Osteoblast (primary cell): Measurements from ENCODE around the gene ARIH1. TPM values are rescaled to one million over a fixed set of nuclear protein-coding genes. Genes with fewer than 3 reads are reported as not detected.

ENCODE experiments used
- DNase-seq: peaks from one replicate; pipeline ENCODE4 v3.0.0; 2011; ENCODE audit warnings: low spot score, mixed read lengths; ENCODE audit not compliant: insufficient read length; ENCODE audit errors: missing footprints
- H2AFZ ChIP-seq: 2 replicates; pipeline ENCODE4 v1.6.0; 2011; ENCODE audit warnings: mild to moderate bottlenecking, low read length
- H3K27ac ChIP-seq: 2 replicates; pipeline ENCODE4 v1.5.1; 2011; ENCODE audit warnings: mild to moderate bottlenecking, low read depth, low read length, moderate library complexity
- H3K27me3 ChIP-seq: 2 replicates; pipeline ENCODE4 v1.6.0; 2012; ENCODE audit warnings: mild to moderate bottlenecking, control low read depth, inconsistent platforms, low read length, moderate library complexity; ENCODE audit not compliant: insufficient read depth
- H3K36me3 ChIP-seq: 2 replicates; pipeline ENCODE4 v1.5.1; 2011; ENCODE audit warnings: mild to moderate bottlenecking, low read length, control low read depth, moderate library complexity; ENCODE audit not compliant: insufficient read depth
- H3K4me1 ChIP-seq: 2 replicates; pipeline ENCODE4 v1.5.1; 2011; ENCODE audit warnings: mild to moderate bottlenecking, low read length, control low read depth, moderate library complexity; ENCODE audit not compliant: insufficient read depth
- H3K4me2 ChIP-seq: 2 replicates; pipeline ENCODE4 v1.6.0; 2011; ENCODE audit warnings: mild to moderate bottlenecking, low read length; ENCODE audit not compliant: insufficient read depth
- H3K4me3 ChIP-seq: fragments of 200-600 bp; sonication (generic); 3 replicates; pipeline ENCODE4 v1.5.1; 2012; ENCODE audit warnings: mild to moderate bottlenecking, low read length, inconsistent platforms; ENCODE audit not compliant: insufficient read depth
- H3K79me2 ChIP-seq: 2 replicates; pipeline ENCODE4 v1.6.0; 2012; ENCODE audit warnings: mild to moderate bottlenecking, low read length, control low read depth, inconsistent platforms; ENCODE audit not compliant: insufficient read depth
- H3K9me3 ChIP-seq: 2 replicates; pipeline ENCODE4 v1.5.1; 2011; ENCODE audit warnings: low read depth, low read length, control low read depth
- H4K20me1 ChIP-seq: 2 replicates; pipeline ENCODE4 v1.6.0; 2012; ENCODE audit warnings: mild to moderate bottlenecking, low read length, control low read depth; ENCODE audit not compliant: insufficient read depth
- total RNA-seq: library from RNA; depleted of rRNA; stranded (reverse); fragments of >200 nt; gene quantifications from 2 replicates; pipeline ENCODE4 v1.2.3, GENCODE V29; 2012
- TF ChIP-seq, protein P1 (sequence below): IDR thresholded peaks from 2 replicates; pipeline ENCODE4 v1.5.1; 2011; ENCODE audit warnings: mild to moderate bottlenecking, low read depth, low read length, moderate library complexity; ENCODE audit errors: extremely low read depth

ARIH1 gene
- total RNA-seq, 1 donor, result 32.6 TPM

DNA sequence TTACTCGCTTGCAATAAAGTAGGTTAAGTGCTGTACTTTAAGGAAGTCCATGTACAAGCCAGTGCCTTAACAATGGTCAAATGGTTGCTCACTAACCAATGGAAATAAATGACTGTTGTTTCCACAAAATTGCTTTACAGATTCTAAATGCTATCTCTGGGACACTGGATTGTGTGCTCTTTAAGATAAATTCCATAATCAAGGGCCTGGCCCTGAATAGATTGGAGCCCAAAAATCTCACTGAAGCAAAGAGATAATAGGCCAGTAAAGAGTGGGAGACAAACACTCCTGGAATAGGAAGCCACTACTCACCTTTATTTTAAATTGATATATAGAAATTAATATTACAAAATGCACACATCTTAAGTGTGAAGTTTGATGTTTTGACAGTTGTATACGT lies 118.0 kb downstream of the ARIH1 start:
- no peaks in the 10 kb centered on the region for H4K20me1 ChIP-seq
- no peak overlapping the region for H3K4me3 ChIP-seq
- H3K36me3 ChIP-seq, result peaks cover 4% of the 10 kb centered on the region
- H2AFZ ChIP-seq, result no peak overlapping the region
- H3K27me3 ChIP-seq, result no peaks in the 10 kb centered on the region
- H3K79me2 ChIP-seq, result no peaks in the 10 kb centered on the region
- H3K9me3 ChIP-seq, result no peaks in the 10 kb centered on the region
- peaks cover 20% of the 10 kb centered on the region for H3K4me1 ChIP-seq
- TF ChIP-seq, protein P1, sequence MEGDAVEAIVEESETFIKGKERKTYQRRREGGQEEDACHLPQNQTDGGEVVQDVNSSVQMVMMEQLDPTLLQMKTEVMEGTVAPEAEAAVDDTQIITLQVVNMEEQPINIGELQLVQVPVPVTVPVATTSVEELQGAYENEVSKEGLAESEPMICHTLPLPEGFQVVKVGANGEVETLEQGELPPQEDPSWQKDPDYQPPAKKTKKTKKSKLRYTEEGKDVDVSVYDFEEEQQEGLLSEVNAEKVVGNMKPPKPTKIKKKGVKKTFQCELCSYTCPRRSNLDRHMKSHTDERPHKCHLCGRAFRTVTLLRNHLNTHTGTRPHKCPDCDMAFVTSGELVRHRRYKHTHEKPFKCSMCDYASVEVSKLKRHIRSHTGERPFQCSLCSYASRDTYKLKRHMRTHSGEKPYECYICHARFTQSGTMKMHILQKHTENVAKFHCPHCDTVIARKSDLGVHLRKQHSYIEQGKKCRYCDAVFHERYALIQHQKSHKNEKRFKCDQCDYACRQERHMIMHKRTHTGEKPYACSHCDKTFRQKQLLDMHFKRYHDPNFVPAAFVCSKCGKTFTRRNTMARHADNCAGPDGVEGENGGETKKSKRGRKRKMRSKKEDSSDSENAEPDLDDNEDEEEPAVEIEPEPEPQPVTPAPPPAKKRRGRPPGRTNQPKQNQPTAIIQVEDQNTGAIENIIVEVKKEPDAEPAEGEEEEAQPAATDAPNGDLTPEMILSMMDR, result no peak
- no peak overlapping the region for H3K4me2 ChIP-seq
- DNase-seq, result no peak
- no peak overlapping the region for H3K27ac ChIP-seq

DNA sequence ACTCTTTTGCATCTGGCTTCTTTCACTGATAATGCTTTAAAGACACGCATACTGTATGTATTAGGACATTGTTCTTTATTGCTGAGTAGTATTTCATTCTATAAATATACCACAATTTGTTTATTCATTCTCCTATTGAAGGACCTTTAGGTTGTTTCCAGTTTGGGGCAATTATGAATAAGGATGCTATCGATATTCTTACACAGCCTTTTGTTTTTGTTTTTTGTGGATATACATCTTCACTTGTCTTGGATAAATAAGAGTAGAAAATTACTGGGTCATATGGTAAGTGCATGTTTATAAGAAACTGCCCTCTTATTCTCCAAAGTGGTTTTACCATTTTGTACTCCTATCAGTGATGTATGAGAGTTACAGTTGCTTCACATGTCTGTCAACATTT lies 118.5 kb downstream of the ARIH1 start:
- no peaks in the 10 kb centered on the region for H3K9me3 ChIP-seq
- H4K20me1 ChIP-seq, result no peaks in the 10 kb centered on the region
- no peaks in the 10 kb centered on the region for H3K36me3 ChIP-seq
- H3K4me3 ChIP-seq, result no peak overlapping the region
- TF ChIP-seq, protein P1, result no peak
- no peak overlapping the region for H2AFZ ChIP-seq
- peaks cover 20% of the 10 kb centered on the region for H3K4me1 ChIP-seq
- DNase-seq, result no peak
- no peak overlapping the region for H3K27ac ChIP-seq
- H3K79me2 ChIP-seq, result no peaks in the 10 kb centered on the region
- no peaks in the 10 kb centered on the region for H3K27me3 ChIP-seq
- no peak overlapping the region for H3K4me2 ChIP-seq

DNA sequence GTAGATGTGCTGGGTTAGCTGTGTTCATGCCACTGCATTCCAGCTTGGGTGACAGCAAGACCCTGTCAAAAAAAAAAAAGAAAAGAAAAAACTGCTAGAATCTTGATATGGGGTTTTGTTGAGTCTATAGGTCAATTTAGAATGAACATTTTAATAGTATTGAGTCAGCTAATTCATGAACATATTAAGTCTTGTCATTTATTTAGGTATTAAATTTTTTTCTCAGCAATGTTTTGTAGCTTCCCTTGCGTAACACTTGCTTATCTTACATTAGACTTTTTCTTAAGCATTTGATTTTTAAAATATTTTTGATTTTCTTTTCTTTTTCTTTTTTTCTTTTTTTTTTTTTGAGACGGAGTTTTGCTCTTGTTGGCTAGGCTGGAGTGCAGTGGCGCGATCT lies 119.7 kb downstream of the ARIH1 start:
- H3K79me2 ChIP-seq, result no peaks in the 10 kb centered on the region
- H3K36me3 ChIP-seq, result no peaks in the 10 kb centered on the region
- TF ChIP-seq, protein P1, result no peak
- no peaks in the 10 kb centered on the region for H3K27me3 ChIP-seq
- no peaks in the 10 kb centered on the region for H3K9me3 ChIP-seq
- H3K27ac ChIP-seq, result no peak overlapping the region
- no peak overlapping the region for H3K4me3 ChIP-seq
- H3K4me2 ChIP-seq, result no peak overlapping the region
- H2AFZ ChIP-seq, result no peak overlapping the region
- peaks cover 20% of the 10 kb centered on the region for H3K4me1 ChIP-seq
- H4K20me1 ChIP-seq, result no peaks in the 10 kb centered on the region
- DNase-seq, result no peak

DNA sequence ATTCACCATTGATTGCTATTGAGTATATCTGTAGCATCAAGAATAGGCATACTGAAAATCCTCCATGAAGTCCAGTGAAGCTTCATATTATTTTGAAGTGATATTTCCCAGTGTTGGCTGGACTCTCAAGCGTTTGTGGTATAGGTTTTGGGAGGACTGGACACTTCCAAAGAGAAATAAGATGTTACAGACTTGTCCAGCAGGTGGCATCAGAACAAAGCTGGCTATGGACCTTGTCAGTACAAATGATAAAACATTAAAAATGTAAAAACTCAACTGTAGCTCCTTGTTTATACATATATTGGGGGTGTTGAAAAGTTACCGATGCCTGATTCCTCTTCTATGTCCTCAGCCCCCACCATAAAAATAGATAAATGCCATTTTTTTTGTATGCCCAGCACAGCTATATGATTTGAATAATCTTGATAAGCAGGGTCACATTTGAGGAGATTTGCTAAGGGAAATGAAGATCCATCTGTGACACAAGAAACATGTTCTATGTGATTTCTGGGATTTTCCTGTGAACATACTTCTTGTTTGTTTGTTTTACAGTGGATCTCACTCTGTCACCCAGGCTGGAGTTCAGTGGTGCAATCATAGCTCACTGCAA lies 125.8 kb downstream of the ARIH1 start:
- Histone ChIP-seq H3K27me3 (no peaks in the 10 kb centered on the region), H2AFZ (no peak overlapping the region), H3K4me1 (no peaks in the 10 kb centered on the region), H3K36me3 (no peaks in the 10 kb centered on the region), H4K20me1 (no peaks in the 10 kb centered on the region), H3K4me2 (no peak overlapping the region), H3K9me3 (no peaks in the 10 kb centered on the region), H3K79me2 (no peaks in the 10 kb centered on the region), H3K27ac (no peak overlapping the region), H3K4me3 (no peak overlapping the region)
- DNase-seq, result peak; percentile 73
- TF ChIP-seq, protein P1, result peak; percentile 73
